Measurements from ENCODE around the gene DNMT3A. TPM values are rescaled to one million over a fixed set of nuclear protein-coding genes. Genes with fewer than 3 reads are reported as not detected.

The DNMT3A gene
- total RNA-seq, 1 experiment from 2014 or later = 12.2 TPM

- no peaks in the 10 kb centered on the region for H3K79me2 ChIP-seq (ENCODE audit: low read length)
- no peaks in the 10 kb centered on the region for H4K20me1 ChIP-seq (ENCODE audit: low read length)
- no peaks in the 10 kb centered on the region for H3K9me2 ChIP-seq (replicated peaks; ENCODE audit: low read length)
- peaks cover 4% of the 10 kb centered on the region; the same call in 1 of the 2 replicates for H3K4me1 ChIP-seq (ENCODE audit: insufficient read depth, low read length)
- H3K4me3 ChIP-seq (ENCODE audit: low read length) = no peak overlapping the region
- H2AFZ ChIP-seq (ENCODE audit: low read length) = no peak overlapping the region
- no peak overlapping the region for H3K9ac ChIP-seq (ENCODE audit: low read length)
- no peaks in the 10 kb centered on the region for H3F3A ChIP-seq (ENCODE audit: low read length, unreplicated experiment)
- ChIA-PET POLR2A (ENCODE audit: unreplicated experiment) (interaction anchor here (0.5 kb wide), 1 partner anchor 10 kb away, joined by 5 read pairs; no protein-coding TSS in a partner anchor), CTCF (no interaction called here)
- no peaks in the 10 kb centered on the region for H3K9me3 ChIP-seq (ENCODE audit: low read length)
- H3K27ac ChIP-seq (ENCODE audit: low read length) = no peak overlapping the region
- BruUV-seq (replicated peaks) = no TSS peak
- ATAC-seq (no peak), DNase-seq (no peak)
- H3K4me2 ChIP-seq (ENCODE audit: low read length) = no peak overlapping the region
- intact Hi-C loops (cut with micrococcal nuclease) = no loop called here
- TF ChIP-seq CTCF (conservative IDR thresholded peaks at IDR 0.05; ENCODE audit: low read depth, low read length) (no peak), EZH2 (IDR thresholded peaks at IDR 0.05; ENCODE audit: low read length, unreplicated experiment) (no peak), EZH2phosphoT487 (IDR thresholded peaks at IDR 0.05; ENCODE audit: borderline replicate concordance, low read length) (no peak)
- no peaks in the 10 kb centered on the region for H3K36me3 ChIP-seq (ENCODE audit: low read depth, low read length)
- H3K27me3 ChIP-seq (ENCODE audit: low read length) = no peaks in the 10 kb centered on the region
Measured at GRCh38 chr2:25371253-25372241, 29.8 kb upstream of the DNMT3A start.

- Histone ChIP-seq H3K4me3 (ENCODE audit: low read length) (no peak overlapping the region), H2AFZ (ENCODE audit: low read length) (no peak overlapping the region), H3K36me3 (ENCODE audit: low read depth, low read length) (no peaks in the 10 kb centered on the region), H4K20me1 (ENCODE audit: low read length) (no peaks in the 10 kb centered on the region), H3K9me2 (replicated peaks; ENCODE audit: low read length) (no peaks in the 10 kb centered on the region), H3K9me3 (ENCODE audit: low read length) (no peaks in the 10 kb centered on the region), H3K4me1 (ENCODE audit: insufficient read depth, low read length) (peaks cover 9% of the 10 kb centered on the region), H3F3A (ENCODE audit: low read length, unreplicated experiment) (no peaks in the 10 kb centered on the region), H3K27ac (ENCODE audit: low read length) (no peak overlapping the region), H3K27me3 (ENCODE audit: low read length) (no peaks in the 10 kb centered on the region), H3K4me2 (ENCODE audit: low read length) (no peak overlapping the region), H3K9ac (ENCODE audit: low read length) (no peak overlapping the region), H3K79me2 (ENCODE audit: low read length) (no peaks in the 10 kb centered on the region)
- no peak for TF ChIP-seq EZH2phosphoT487 (IDR thresholded peaks at IDR 0.05; ENCODE audit: borderline replicate concordance, low read length)
- no peak for TF ChIP-seq CTCF (conservative IDR thresholded peaks at IDR 0.05; ENCODE audit: low read depth, low read length)
- TF ChIP-seq EZH2 (IDR thresholded peaks at IDR 0.05; ENCODE audit: low read length, unreplicated experiment) = no peak
- ChIA-PET CTCF (no interaction called here), POLR2A (ENCODE audit: unreplicated experiment) (no interaction called here)
- intact Hi-C loops (cut with micrococcal nuclease) = no loop called here
- no peak for DNase-seq
- no peak for ATAC-seq
- BruUV-seq (replicated peaks) = no TSS peak
Measured at GRCh38 chr2:25369876-25370275, 28.2 kb upstream of the DNMT3A start.

- no peak for ATAC-seq
- ChIA-PET POLR2A (ENCODE audit: unreplicated experiment) (no interaction called here), CTCF (no interaction called here)
- Histone ChIP-seq H2AFZ (ENCODE audit: low read length) (no peak overlapping the region), H3K9ac (ENCODE audit: low read length) (no peak overlapping the region), H3K9me2 (replicated peaks; ENCODE audit: low read length) (no peaks in the 10 kb centered on the region), H3K36me3 (ENCODE audit: low read depth, low read length) (no peaks in the 10 kb centered on the region), H3F3A (ENCODE audit: low read length, unreplicated experiment) (no peaks in the 10 kb centered on the region), H3K4me3 (ENCODE audit: low read length) (no peak overlapping the region), H3K27ac (ENCODE audit: low read length) (no peak overlapping the region), H3K4me1 (ENCODE audit: insufficient read depth, low read length) (peaks cover 12% of the 10 kb centered on the region), H3K27me3 (ENCODE audit: low read length) (no peaks in the 10 kb centered on the region), H3K4me2 (ENCODE audit: low read length) (no peak overlapping the region), H3K79me2 (ENCODE audit: low read length) (no peaks in the 10 kb centered on the region), H3K9me3 (ENCODE audit: low read length) (no peaks in the 10 kb centered on the region), H4K20me1 (ENCODE audit: low read length) (no peaks in the 10 kb centered on the region)
- no TSS peak for BruUV-seq (replicated peaks)
- intact Hi-C loops (cut with micrococcal nuclease) = no loop called here
- DNase-seq = no peak
- TF ChIP-seq EZH2phosphoT487 (IDR thresholded peaks at IDR 0.05; ENCODE audit: borderline replicate concordance, low read length) (no peak), CTCF (conservative IDR thresholded peaks at IDR 0.05; ENCODE audit: low read depth, low read length) (no peak), EZH2 (IDR thresholded peaks at IDR 0.05; ENCODE audit: low read length, unreplicated experiment) (no peak)
Measured at GRCh38 chr2:25369439-25369838, 27.7 kb upstream of the DNMT3A start.

Data from PC-3 (cell line).